SK-N-SH (cell line): ENCODE measurements around the gene RGPD3.

Source experiments
- EP300 ChIP-seq, 2 experiments: IDR thresholded peaks; 2 replicates each; pipeline versions ENCODE4 v1.4.0 to v1.6.1; 2012; ENCODE audit warnings: borderline replicate concordance in 1 of 2, low read depth in 1 of 2, low read length in 1 of 2
- FOSL2 ChIP-seq: IDR thresholded peaks from 2 replicates; pipeline ENCODE4 v1.4.0; 2012; ENCODE audit warnings: low read depth, mild to moderate bottlenecking, moderate library complexity, borderline replicate concordance
- GATA2 ChIP-seq: sonication (generic); formaldehyde crosslinking; IDR thresholded peaks from 2 replicates; pipeline ENCODE4 v1.5.0; 2020; ENCODE audit warnings: mild to moderate bottlenecking, missing genetic modification reagents
- POLR2AphosphoS5 ChIP-seq: IDR thresholded peaks from 2 replicates; pipeline ENCODE4 v1.6.1; 2012; ENCODE audit warnings: low read depth, low read length
- RAD21 ChIP-seq: IDR thresholded peaks from 2 replicates; pipeline ENCODE4 v1.6.1; 2012; ENCODE audit warnings: mild to moderate bottlenecking, low read length
- TCF12 ChIP-seq: IDR thresholded peaks from 2 replicates; pipeline ENCODE4 v1.4.0; 2012
- TF ChIP-seq, protein P1 (sequence below): fragments of 200-600 bp; sonication (generic); IDR thresholded peaks from 2 replicates; pipeline ENCODE4 v1.6.1; 2017; ENCODE audit warnings: antibody characterized with exemption, mild to moderate bottlenecking, moderate library complexity
- TF ChIP-seq, protein P2 (sequence below): IDR thresholded peaks from 2 replicates; pipeline ENCODE4 v1.4.0; 2012; ENCODE audit warnings: low read depth
- TF ChIP-seq, protein P3 (sequence below): fragments of 150-350 bp; IDR thresholded peaks from 2 replicates; pipeline ENCODE4 v1.6.1; 2017; ENCODE audit warnings: antibody characterized with exemption, low read length, low read depth, borderline replicate concordance
- TF ChIP-seq, protein P4 (sequence below): IDR thresholded peaks from 2 replicates; pipeline ENCODE4; 2012

DNA sequence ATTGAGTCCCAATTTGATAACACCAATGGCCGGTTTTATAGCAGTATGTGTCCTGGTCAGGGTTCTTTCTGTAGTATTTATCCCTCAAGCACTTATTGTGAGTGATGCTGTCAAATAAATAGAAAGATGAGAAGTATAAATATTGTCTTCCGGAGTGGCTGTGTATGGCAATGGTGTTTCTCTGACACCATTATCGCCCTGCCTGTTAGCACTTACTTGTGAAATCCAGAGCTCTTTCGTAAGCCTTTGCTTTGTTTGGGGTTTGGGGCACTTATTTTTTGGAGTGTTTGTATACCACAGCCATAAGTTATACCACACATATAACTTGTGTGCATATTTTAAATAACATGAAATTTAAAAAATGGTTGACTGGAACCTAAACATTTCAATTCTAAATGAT is 48.2 kb upstream of the RGPD3 start:
- TF ChIP-seq RAD21, result no peak
- TF ChIP-seq FOSL2, result no peak
- TF ChIP-seq, protein P1, sequence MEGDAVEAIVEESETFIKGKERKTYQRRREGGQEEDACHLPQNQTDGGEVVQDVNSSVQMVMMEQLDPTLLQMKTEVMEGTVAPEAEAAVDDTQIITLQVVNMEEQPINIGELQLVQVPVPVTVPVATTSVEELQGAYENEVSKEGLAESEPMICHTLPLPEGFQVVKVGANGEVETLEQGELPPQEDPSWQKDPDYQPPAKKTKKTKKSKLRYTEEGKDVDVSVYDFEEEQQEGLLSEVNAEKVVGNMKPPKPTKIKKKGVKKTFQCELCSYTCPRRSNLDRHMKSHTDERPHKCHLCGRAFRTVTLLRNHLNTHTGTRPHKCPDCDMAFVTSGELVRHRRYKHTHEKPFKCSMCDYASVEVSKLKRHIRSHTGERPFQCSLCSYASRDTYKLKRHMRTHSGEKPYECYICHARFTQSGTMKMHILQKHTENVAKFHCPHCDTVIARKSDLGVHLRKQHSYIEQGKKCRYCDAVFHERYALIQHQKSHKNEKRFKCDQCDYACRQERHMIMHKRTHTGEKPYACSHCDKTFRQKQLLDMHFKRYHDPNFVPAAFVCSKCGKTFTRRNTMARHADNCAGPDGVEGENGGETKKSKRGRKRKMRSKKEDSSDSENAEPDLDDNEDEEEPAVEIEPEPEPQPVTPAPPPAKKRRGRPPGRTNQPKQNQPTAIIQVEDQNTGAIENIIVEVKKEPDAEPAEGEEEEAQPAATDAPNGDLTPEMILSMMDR, result no peak
- TF ChIP-seq EP300 (IDR thresholded peaks at IDR 0.05; ENCODE audit: borderline replicate concordance in 1 of 2, low read depth in 1 of 2, low read length in 1 of 2), result no peak
- TF ChIP-seq, protein P2, sequence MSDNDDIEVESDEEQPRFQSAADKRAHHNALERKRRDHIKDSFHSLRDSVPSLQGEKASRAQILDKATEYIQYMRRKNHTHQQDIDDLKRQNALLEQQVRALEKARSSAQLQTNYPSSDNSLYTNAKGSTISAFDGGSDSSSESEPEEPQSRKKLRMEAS, result no peak
- TF ChIP-seq GATA2 (CRISPR knock-in tag), result no peak
- no peak for TF ChIP-seq POLR2AphosphoS5
- TF ChIP-seq, protein P3, sequence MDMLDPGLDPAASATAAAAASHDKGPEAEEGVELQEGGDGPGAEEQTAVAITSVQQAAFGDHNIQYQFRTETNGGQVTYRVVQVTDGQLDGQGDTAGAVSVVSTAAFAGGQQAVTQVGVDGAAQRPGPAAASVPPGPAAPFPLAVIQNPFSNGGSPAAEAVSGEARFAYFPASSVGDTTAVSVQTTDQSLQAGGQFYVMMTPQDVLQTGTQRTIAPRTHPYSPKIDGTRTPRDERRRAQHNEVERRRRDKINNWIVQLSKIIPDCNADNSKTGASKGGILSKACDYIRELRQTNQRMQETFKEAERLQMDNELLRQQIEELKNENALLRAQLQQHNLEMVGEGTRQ, result no peak
- TF ChIP-seq, protein P4, sequence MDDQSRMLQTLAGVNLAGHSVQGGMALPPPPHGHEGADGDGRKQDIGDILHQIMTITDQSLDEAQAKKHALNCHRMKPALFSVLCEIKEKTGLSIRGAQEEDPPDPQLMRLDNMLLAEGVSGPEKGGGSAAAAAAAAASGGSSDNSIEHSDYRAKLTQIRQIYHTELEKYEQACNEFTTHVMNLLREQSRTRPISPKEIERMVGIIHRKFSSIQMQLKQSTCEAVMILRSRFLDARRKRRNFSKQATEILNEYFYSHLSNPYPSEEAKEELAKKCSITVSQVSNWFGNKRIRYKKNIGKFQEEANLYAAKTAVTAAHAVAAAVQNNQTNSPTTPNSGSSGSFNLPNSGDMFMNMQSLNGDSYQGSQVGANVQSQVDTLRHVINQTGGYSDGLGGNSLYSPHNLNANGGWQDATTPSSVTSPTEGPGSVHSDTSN, result no peak
- no peak for TF ChIP-seq TCF12
